ENCODE data around the gene CUL7.

The CUL7 gene

DNA sequence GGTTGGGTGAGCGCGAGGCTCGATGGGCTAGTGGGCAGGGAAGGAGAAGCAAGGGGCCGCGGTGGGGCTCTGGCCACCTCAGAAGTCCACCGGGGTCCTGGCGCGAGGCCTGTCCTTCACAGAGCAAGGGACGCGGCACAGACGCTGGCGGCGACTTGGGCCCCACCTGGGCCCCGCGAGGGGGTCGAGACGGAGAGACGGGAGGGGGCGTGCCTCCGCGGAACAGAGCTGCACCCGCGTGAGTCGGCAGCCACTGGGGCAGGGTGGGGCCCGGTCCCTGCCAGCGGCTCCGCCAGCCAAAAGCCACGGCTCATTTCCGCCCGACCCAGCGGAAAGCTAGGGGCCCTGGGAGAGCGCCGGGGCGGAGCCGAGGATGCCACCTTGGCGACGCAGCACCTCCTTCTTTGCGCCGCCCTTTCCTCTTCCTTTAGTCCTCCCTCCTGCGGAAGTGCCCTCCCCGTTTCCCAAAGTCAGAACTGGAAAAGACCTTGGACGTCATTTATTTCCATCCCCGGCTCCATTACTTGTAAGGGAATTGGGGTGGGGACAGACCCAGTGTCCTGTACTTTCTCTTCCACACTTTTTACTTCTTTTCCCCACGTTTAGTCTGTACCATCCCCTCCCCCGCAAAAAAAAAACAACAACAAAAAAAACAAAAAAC, at the start of gene CUL7:
TSS of gene CUL7 (minus strand) at position 307 of the 661 bp plus-strand sequence. CDS start 1,063 bp downstream, outside the sequence.
- Histone ChIP-seq H3K79me2 (ENCODE audit: insufficient read depth, low read length) (peaks cover 31% of the 10 kb centered on the region), H3K4me3 (ENCODE audit: low read depth in 1 of 2, low read length in 2 of 2) (peak within 1 kb of the TSS; percentile 56 to 85; a peak in 3 of 4 replicates), H3K27me3 (ENCODE audit: insufficient read depth, low read length, poor library complexity) (no peaks in the 10 kb centered on the region), H3K27ac (ENCODE audit: low read length) (peak within 1 kb of the TSS; percentile 84), H3K36me3 (ENCODE audit: insufficient read depth, low read length) (peaks cover 36% of the 10 kb centered on the region), H3K9me3 (ENCODE audit: insufficient read depth, low read length, severe bottlenecking) (no peaks in the 10 kb centered on the region), H3K4me2 (ENCODE audit: insufficient read depth, low read length) (peak within 1 kb of the TSS; percentile 95), H4K20me1 (ENCODE audit: insufficient read depth, low read length) (0 out of 2 replicates have a peak, but pooled peaks cover 2% of the 10 kb centered on the region), H3K9ac (ENCODE audit: low read depth, low read length) (peak within 1 kb of the TSS; percentile 88), H2AFZ (ENCODE audit: low read depth, low read length) (peak within 1 kb of the TSS; percentile 90), H3K4me1 (ENCODE audit: insufficient read depth, low read length) (peaks cover 49% of the 10 kb centered on the region)
- peak; percentile 96 for DNase-seq
- TF ChIP-seq, protein P1, sequence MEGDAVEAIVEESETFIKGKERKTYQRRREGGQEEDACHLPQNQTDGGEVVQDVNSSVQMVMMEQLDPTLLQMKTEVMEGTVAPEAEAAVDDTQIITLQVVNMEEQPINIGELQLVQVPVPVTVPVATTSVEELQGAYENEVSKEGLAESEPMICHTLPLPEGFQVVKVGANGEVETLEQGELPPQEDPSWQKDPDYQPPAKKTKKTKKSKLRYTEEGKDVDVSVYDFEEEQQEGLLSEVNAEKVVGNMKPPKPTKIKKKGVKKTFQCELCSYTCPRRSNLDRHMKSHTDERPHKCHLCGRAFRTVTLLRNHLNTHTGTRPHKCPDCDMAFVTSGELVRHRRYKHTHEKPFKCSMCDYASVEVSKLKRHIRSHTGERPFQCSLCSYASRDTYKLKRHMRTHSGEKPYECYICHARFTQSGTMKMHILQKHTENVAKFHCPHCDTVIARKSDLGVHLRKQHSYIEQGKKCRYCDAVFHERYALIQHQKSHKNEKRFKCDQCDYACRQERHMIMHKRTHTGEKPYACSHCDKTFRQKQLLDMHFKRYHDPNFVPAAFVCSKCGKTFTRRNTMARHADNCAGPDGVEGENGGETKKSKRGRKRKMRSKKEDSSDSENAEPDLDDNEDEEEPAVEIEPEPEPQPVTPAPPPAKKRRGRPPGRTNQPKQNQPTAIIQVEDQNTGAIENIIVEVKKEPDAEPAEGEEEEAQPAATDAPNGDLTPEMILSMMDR (IDR thresholded peaks at IDR 0.05; ENCODE audit: borderline replicate concordance, extremely low read depth, low read length, poor library complexity, severe bottlenecking), result no peak
- no peak for TF ChIP-seq EZH2 (IDR thresholded peaks at IDR 0.05; ENCODE audit: borderline replicate concordance, low read depth, low read length, severe bottlenecking)
- ATAC-seq (ENCODE audit: insufficient read depth, low read depth), result peak; percentile 99

DNA sequence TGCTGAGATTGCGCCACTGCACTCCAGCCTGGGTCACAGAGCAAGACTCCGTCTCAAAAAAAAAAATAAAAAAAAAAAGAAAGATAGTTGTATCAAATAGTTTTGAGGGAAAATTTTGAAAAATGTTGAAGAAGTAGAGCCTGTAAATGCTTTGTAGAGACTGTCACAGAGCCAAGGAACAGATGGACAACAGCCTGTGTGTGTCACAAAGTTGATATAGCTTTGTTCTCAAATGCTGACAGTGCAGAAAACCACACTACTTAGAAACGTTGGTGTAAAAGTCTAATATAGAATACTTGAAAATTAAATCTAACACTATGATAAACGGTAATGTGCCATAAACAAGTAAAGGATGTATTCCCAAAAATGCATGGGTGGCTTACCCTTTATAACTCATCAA, 47.8 kb upstream of the CUL7 start:
- H3K79me2 ChIP-seq (ENCODE audit: insufficient read depth, low read length), result peaks cover 39% of the 10 kb centered on the region
- H3K4me3 ChIP-seq (ENCODE audit: low read depth in 1 of 2, low read length in 2 of 2), result no peak overlapping the region
- peaks cover 32% of the 10 kb centered on the region for H4K20me1 ChIP-seq (ENCODE audit: insufficient read depth, low read length)
- no peak for DNase-seq
- H3K27me3 ChIP-seq (ENCODE audit: insufficient read depth, low read length, poor library complexity), result no peaks in the 10 kb centered on the region
- H3K4me2 ChIP-seq (ENCODE audit: insufficient read depth, low read length), result no peak overlapping the region
- no peak overlapping the region for H3K9ac ChIP-seq (ENCODE audit: low read depth, low read length)
- no peak overlapping the region for H3K27ac ChIP-seq (ENCODE audit: low read length)
- no peaks in the 10 kb centered on the region for H3K9me3 ChIP-seq (ENCODE audit: insufficient read depth, low read length, severe bottlenecking)
- H2AFZ ChIP-seq (ENCODE audit: low read depth, low read length), result no peak overlapping the region
- no peak for ATAC-seq (ENCODE audit: insufficient read depth, low read depth)
- TF ChIP-seq EZH2 (IDR thresholded peaks at IDR 0.05; ENCODE audit: borderline replicate concordance, low read depth, low read length, severe bottlenecking), result no peak
- TF ChIP-seq, protein P1 (IDR thresholded peaks at IDR 0.05; ENCODE audit: borderline replicate concordance, extremely low read depth, low read length, poor library complexity, severe bottlenecking), result no peak
- no peaks in the 10 kb centered on the region for H3K36me3 ChIP-seq (ENCODE audit: insufficient read depth, low read length)
- no peaks in the 10 kb centered on the region for H3K4me1 ChIP-seq (ENCODE audit: insufficient read depth, low read length)

DNA sequence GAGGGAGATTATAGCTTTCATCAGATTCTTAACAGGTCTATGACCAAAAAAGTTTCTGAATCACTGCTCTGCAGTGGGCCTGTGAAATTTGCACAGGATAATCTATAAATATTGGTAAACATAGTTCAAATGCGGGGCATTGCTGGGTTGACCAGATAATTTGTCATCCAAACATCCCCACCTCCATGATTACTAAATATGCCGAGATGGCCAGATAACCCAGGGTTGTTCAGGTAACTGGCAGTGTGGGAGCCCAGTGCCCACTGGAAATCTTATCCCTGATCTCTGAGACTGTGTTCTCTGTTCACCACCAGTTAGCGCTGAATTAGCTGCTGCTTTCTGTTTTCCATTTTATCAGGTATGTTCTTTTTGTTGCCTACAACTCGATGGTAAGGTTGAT, 43.9 kb upstream of the CUL7 start:
- Histone ChIP-seq H3K9me3 (ENCODE audit: insufficient read depth, low read length, severe bottlenecking) (no peaks in the 10 kb centered on the region), H3K36me3 (ENCODE audit: insufficient read depth, low read length) (no peaks in the 10 kb centered on the region), H3K4me1 (ENCODE audit: insufficient read depth, low read length) (peaks cover 17% of the 10 kb centered on the region), H3K27ac (ENCODE audit: low read length) (no peak overlapping the region), H3K79me2 (ENCODE audit: insufficient read depth, low read length) (peaks cover 60% of the 10 kb centered on the region), H3K9ac (ENCODE audit: low read depth, low read length) (no peak overlapping the region), H2AFZ (ENCODE audit: low read depth, low read length) (no peak overlapping the region), H3K27me3 (ENCODE audit: insufficient read depth, low read length, poor library complexity) (no peaks in the 10 kb centered on the region), H3K4me3 (ENCODE audit: low read depth in 1 of 2, low read length in 2 of 2) (no peak overlapping the region), H3K4me2 (ENCODE audit: insufficient read depth, low read length) (no peak overlapping the region), H4K20me1 (ENCODE audit: insufficient read depth, low read length) (peaks cover 46% of the 10 kb centered on the region)
- no peak for TF ChIP-seq EZH2 (IDR thresholded peaks at IDR 0.05; ENCODE audit: borderline replicate concordance, low read depth, low read length, severe bottlenecking)
- TF ChIP-seq, protein P1 (IDR thresholded peaks at IDR 0.05; ENCODE audit: borderline replicate concordance, extremely low read depth, low read length, poor library complexity, severe bottlenecking), result no peak
- DNase-seq (no peak), ATAC-seq (ENCODE audit: insufficient read depth, low read depth) (no peak)
